ENCODE data around the gene UXT. TPM values are rescaled to one million over a fixed set of nuclear protein-coding genes. Genes with fewer than 3 reads are reported as not detected.

UXT gene
- total and polyA plus RNA-seq, 9 of the 15 experiments (the other 6 are each of a cell fraction or from before 2014, with no cell fraction given) = 141 to 300 (median 204) TPM

DNA sequence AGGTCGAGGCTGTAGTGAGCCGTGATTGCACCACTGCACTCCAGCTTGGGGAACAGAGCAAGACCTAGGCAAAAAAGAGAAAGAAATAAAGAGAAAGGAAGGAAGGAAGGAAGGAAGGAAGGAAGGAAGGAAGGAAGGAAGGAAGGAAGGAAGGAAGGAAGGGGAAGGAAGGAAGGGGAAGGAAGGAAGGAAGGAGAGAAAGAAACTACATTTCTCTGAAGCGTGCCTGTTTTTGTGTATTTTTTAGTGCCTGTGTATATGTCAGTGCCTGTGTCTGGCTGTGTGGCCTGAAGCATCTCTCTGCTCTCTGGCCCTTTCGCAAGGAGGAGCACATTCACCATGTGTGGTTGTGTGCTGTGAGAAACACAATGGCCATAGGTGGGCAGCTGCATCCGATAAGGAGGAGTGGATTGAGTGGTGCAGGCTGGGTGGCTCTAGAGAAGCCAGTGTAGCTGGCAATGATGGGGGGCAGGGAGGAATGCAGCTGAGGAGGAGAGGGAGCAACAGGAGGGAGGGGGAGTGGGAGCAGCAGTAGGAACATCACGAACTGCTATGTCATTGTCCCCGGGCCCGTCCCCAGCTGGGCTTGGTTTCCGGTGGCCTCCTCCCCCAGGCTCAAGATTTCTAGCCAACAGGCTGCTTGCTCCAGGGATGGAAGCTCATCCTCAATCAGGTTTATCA, 50.7 kb downstream of the UXT start (continued):
- TF ChIP-seq, protein P1, sequence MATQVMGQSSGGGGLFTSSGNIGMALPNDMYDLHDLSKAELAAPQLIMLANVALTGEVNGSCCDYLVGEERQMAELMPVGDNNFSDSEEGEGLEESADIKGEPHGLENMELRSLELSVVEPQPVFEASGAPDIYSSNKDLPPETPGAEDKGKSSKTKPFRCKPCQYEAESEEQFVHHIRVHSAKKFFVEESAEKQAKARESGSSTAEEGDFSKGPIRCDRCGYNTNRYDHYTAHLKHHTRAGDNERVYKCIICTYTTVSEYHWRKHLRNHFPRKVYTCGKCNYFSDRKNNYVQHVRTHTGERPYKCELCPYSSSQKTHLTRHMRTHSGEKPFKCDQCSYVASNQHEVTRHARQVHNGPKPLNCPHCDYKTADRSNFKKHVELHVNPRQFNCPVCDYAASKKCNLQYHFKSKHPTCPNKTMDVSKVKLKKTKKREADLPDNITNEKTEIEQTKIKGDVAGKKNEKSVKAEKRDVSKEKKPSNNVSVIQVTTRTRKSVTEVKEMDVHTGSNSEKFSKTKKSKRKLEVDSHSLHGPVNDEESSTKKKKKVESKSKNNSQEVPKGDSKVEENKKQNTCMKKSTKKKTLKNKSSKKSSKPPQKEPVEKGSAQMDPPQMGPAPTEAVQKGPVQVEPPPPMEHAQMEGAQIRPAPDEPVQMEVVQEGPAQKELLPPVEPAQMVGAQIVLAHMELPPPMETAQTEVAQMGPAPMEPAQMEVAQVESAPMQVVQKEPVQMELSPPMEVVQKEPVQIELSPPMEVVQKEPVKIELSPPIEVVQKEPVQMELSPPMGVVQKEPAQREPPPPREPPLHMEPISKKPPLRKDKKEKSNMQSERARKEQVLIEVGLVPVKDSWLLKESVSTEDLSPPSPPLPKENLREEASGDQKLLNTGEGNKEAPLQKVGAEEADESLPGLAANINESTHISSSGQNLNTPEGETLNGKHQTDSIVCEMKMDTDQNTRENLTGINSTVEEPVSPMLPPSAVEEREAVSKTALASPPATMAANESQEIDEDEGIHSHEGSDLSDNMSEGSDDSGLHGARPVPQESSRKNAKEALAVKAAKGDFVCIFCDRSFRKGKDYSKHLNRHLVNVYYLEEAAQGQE (IDR thresholded peaks at IDR 0.05; ENCODE audit: borderline replicate concordance) = no peak
- TF ChIP-seq, protein P1 (CRISPR knock-in tag; IDR thresholded peaks at IDR 0.05; ENCODE audit: low read depth) = no peak
- TF ChIP-seq GATAD2B (IDR thresholded peaks at IDR 0.05; ENCODE audit: borderline replicate concordance) (no peak), DPF2 (IDR thresholded peaks at IDR 0.05) (peak; percentile 48), CEBPB (tag; IDR thresholded peaks at IDR 0.05) (0 out of 2 replicates have a peak, but pooled peaks have one; percentile 21), JUND (IDR thresholded peaks at IDR 0.05; ENCODE audit: borderline replicate concordance, low read depth, low read length) (0 out of 2 replicates have a peak, but pooled peaks have one; percentile 18), JUND (tag; IDR thresholded peaks at IDR 0.05; ENCODE audit: borderline replicate concordance, low read depth, low read length) (no peak), RUNX1 (IDR thresholded peaks at IDR 0.05; ENCODE audit: low read depth) (no peak), NFE2 (IDR thresholded peaks at IDR 0.05; ENCODE audit: low read depth) (peak; percentile 86), FOXM1 (IDR thresholded peaks at IDR 0.05; ENCODE audit: low read depth) (no peak), FOXM1 (CRISPR knock-in tag; IDR thresholded peaks at IDR 0.05; ENCODE audit: low read depth) (no peak), ZNF197 (CRISPR knock-in tag; IDR thresholded peaks at IDR 0.05; ENCODE audit: low read depth) (no peak), GABPA (tag; conservative IDR thresholded peaks at IDR 0.05; ENCODE audit: low read depth) (peak; percentile 54), KLF1 (tag; IDR thresholded peaks at IDR 0.05) (no peak), KDM1A (IDR thresholded peaks at IDR 0.05) (peak in 1 of 2 experiments; percentile 50; a peak in 1 of 4 replicates), TFAP4 (CRISPR knock-in tag; IDR thresholded peaks at IDR 0.05; ENCODE audit: borderline replicate concordance) (peak; percentile 92), GABPB2 (CRISPR knock-in tag; conservative IDR thresholded peaks at IDR 0.05) (no peak), SMARCE1 (IDR thresholded peaks at IDR 0.05) (0 out of 2 replicates have a peak, but pooled peaks have one; percentile 17), EP300 (IDR thresholded peaks at IDR 0.05; ENCODE audit: low read length) (peak; percentile 27; the same call in 1 of the 2 replicates)
- TF ChIP-seq, protein P2, sequence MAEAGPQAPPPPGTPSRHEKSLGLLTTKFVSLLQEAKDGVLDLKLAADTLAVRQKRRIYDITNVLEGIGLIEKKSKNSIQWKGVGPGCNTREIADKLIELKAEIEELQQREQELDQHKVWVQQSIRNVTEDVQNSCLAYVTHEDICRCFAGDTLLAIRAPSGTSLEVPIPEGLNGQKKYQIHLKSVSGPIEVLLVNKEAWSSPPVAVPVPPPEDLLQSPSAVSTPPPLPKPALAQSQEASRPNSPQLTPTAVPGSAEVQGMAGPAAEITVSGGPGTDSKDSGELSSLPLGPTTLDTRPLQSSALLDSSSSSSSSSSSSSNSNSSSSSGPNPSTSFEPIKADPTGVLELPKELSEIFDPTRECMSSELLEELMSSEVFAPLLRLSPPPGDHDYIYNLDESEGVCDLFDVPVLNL (CRISPR knock-in tag; IDR thresholded peaks at IDR 0.05; ENCODE audit: low read depth) = no peak
